CD4-positive, alpha-beta T cell treated with Interleukin-4 for 1 hour (primary cell): ENCODE data around the gene HPN.
"Not testable (repeated sequence)": the region's sequence is repeated elsewhere in the genome, so short reads cannot be mapped to it uniquely, and the experiment has no call there.

Experiments used
- DNase-seq, 2 donors: peaks; one replicate each; pipeline ENCODE4 v3.0.0-alpha.2; 2020 to 2022

HPN gene

GRCh38 chr19:35041548-35042055 lies at the start of gene HPN:
TSS of gene HPN (plus strand) at chr19:35041721. CDS start at chr19:35042507, 786 bp downstream.
- no peak for DNase-seq

GRCh38 chr19:34992582-34992981 lies 48.9 kb upstream of the HPN start:
- DNase-seq, result peak in 1 of 2 donors; percentile 21

- DNase-seq, result no peak
Observed at GRCh38 chr19:34994286-34994642, 47.3 kb upstream of the HPN start.

GRCh38 chr19:34994643-34995541 lies 46.6 kb upstream of the HPN start:
- no peak for DNase-seq

GRCh38 chr19:34995551-34995950 lies 46.0 kb upstream of the HPN start:
- no peak for DNase-seq

- DNase-seq, result peak in 1 of 2 donors; percentile 50
Observed at GRCh38 chr19:34997071-34997617, 44.4 kb upstream of the HPN start.

GRCh38 chr19:34998224-34998623 lies 43.3 kb upstream of the HPN start:
- DNase-seq, result not testable (repeated sequence)

GRCh38 chr19:34998777-34999497 lies 42.6 kb upstream of the HPN start:
- no peak for DNase-seq

GRCh38 chr19:34999498-35000337 lies 41.8 kb upstream of the HPN start, which contains the start of gene GRAMD1A:
TSS of gene GRAMD1A (plus strand) at chr19:35000323. CDS start at chr19:35000479, 156 bp downstream.
- peak; percentile 73 to 76 for DNase-seq

GRCh38 chr19:35000338-35000646 lies 41.2 kb upstream of the HPN start:
- no peak for DNase-seq

- peak; percentile 50 to 61 for DNase-seq
Observed at GRCh38 chr19:35000647-35001501, 40.6 kb upstream of the HPN start.

- DNase-seq, result no peak
Observed at GRCh38 chr19:35002037-35002535, 39.4 kb upstream of the HPN start.

- DNase-seq, result no peak
Observed at GRCh38 chr19:35004517-35005255, 36.8 kb upstream of the HPN start.

- no peak for DNase-seq
Observed at GRCh38 chr19:35005256-35005977, 36.1 kb upstream of the HPN start.

GRCh38 chr19:35006007-35006341 lies 35.5 kb upstream of the HPN start:
- not testable (repeated sequence) for DNase-seq

- no peak for DNase-seq
Observed at GRCh38 chr19:35006342-35006998, 35.1 kb upstream of the HPN start.

- no peak for DNase-seq
Observed at GRCh38 chr19:35006999-35007365, 34.5 kb upstream of the HPN start.

GRCh38 chr19:35007427-35007826 lies 34.1 kb upstream of the HPN start:
- not testable (repeated sequence) for DNase-seq

- DNase-seq, result no peak
Observed at GRCh38 chr19:35008891-35009341, 32.6 kb upstream of the HPN start.
